Ovary (tissue), 9 donors: ENCODE data around the gene CGB5. TPM values are rescaled to one million over a fixed set of nuclear protein-coding genes. Genes with fewer than 3 reads are reported as not detected.
A peak's percentile ranks its signal among the peaks of the same experiment; 100 is the strongest.

ENCODE experiments used
- DNase-seq, 5 donors: peaks; one replicate each; pipeline ENCODE4 v3.0.0-alpha.2; 2019 to 2020
- H3K27ac ChIP-seq, 2 donors: fragments of 200-600 bp; one replicate each; pipeline versions ENCODE4 v1.5.1 to v1.8.0; 2019 to 2022
- H3K27me3 ChIP-seq: fragments of 200-600 bp; one replicate; pipeline ENCODE4 v1.8.0; 2022
- H3K36me3 ChIP-seq: fragments of 200-600 bp; sonication (generic); one replicate; pipeline ENCODE4 v1.5.1; 2019
- H3K4me1 ChIP-seq: one replicate; pipeline ENCODE4 v1.8.1; 2013; ENCODE audit warnings: mild to moderate bottlenecking, moderate library complexity; ENCODE audit not compliant: insufficient read depth
- H3K4me3 ChIP-seq: fragments of 200-600 bp; sonication (generic); one replicate; pipeline ENCODE4 v1.5.1; 2017
- H3K9me3 ChIP-seq, 2 donors: fragments of 200-600 bp in 1 of 2; sonication (generic) in 1 of 2; one replicate each; pipeline versions ENCODE4 v1.5.1 to v1.8.1; 2013 to 2019; ENCODE audit warnings: mild to moderate bottlenecking in 1 of 2, moderate library complexity in 1 of 2
- EP300 ChIP-seq: sonication (generic); formaldehyde crosslinking; IDR thresholded peaks from one replicate; pipeline ENCODE4 v1.6.1; 2017; ENCODE audit warnings: antibody characterized with exemption
- POLR2A ChIP-seq: fragments of 450-650 bp; IDR thresholded peaks from one replicate; pipeline ENCODE4 v1.6.1; 2017; ENCODE audit warnings: antibody characterized with exemption, mild to moderate bottlenecking, moderate library complexity
- WGBS, 3 donors: extraction: QIAGEN DNeasy Blood & Tissue Kit in 1 of 3; methylation state at CpG; one replicate each; pipeline versions ENCODE4 v1.1.5 to v1.1.7; 2013 to 2017; 5-methylcytosine and 5-hydroxymethylcytosine counted together
- intact Hi-C, 4 donors: fragments of 100-400 bp; cut with DNase I; formaldehyde crosslinking; loops; one replicate each; pipeline versions ENCODE4 v1.11.0 to v1.15.1; 2022 to 2023
- polyA plus RNA-seq, 2 donors: library from polyadenylated mRNA; stranded (reverse); fragments of 200-250 nt in 1 of 2; fragments of 350-450 nt in 1 of 2; fragmentation: Illumina TruSeq in 1 of 2; extraction: RNeasy Lipid Tissue Mini Kit (QIAGEN cat#74804) in 1 of 2; gene quantifications; one replicate each; pipeline ENCODE4 v1.2.3, GENCODE V29; 2013 to 2014
- total RNA-seq, 7 donors: library from RNA; depleted of rRNA in 2 of 7; stranded (reverse); fragments of >200 nt in 2 of 7; fragmentation: NEBNext Ultra II Directional in 3 of 7; extraction: Animal tissue kit (Norgen Biotek cat#: 25700) in 3 of 7; gene quantifications; one replicate each; pipeline versions ENCODE4 v1.1.0 to v1.2.4, GENCODE V29; 2016 to 2023
- TF ChIP-seq, protein P1 (sequence below), 3 donors: fragments of 450-650 bp in 2 of 3; fragments of 200-600 bp in 1 of 3; IDR thresholded peaks; one replicate each; pipeline versions ENCODE4 v1.5.1 to v1.8.0; 2016 to 2022; ENCODE audit warnings: antibody characterized with exemption in 3 of 3, mild to moderate bottlenecking in 1 of 3
- donor health status: DM: no; HTN: no; CAD: no; lungs with moderate emphysema.
- donor health status: DM: no; HTN: no; CAD: no.
- donor health status: Bipolar disorder and iron deficiency.
- donor health status: DM: yes; HTN: yes; CAD: no.
- donor health status: DM: no; HTN: no; CAD: no.
- donor health status: DM: yes; HTN: yes; CAD: no.

Gene CGB5
- total and polyA plus RNA-seq, 9 donors = not detected

DNA sequence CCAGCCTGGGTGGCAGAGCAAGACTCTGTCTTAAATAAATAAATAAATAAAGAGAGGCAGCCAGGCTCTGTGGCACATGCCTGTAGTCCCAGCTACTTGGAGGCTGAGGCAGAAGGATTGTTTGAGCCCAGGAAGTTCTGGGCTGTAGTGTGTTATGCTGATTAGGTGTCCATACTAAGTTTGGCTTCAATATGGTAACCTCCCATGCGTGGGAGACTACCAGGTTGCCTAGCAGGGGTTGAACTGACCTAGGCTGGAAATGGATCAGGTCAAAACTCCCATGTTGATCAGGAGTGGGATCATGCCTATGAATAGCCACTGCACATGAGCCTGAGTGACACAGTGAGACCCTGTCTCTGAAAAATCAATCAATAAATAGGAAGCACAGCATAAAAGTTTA is 37.6 kb downstream of the CGB5 start:
- intact Hi-C loops = no loop called here
- H3K4me1 ChIP-seq = peaks cover 3% of the 10 kb centered on the region
- no peaks in the 10 kb centered on the region for H3K9me3 ChIP-seq
- no peak for DNase-seq
- no peaks in the 10 kb centered on the region for H3K36me3 ChIP-seq
- no peaks in the 10 kb centered on the region for H3K27me3 ChIP-seq
- no peak overlapping the region for H3K27ac ChIP-seq
- TF ChIP-seq, protein P1, sequence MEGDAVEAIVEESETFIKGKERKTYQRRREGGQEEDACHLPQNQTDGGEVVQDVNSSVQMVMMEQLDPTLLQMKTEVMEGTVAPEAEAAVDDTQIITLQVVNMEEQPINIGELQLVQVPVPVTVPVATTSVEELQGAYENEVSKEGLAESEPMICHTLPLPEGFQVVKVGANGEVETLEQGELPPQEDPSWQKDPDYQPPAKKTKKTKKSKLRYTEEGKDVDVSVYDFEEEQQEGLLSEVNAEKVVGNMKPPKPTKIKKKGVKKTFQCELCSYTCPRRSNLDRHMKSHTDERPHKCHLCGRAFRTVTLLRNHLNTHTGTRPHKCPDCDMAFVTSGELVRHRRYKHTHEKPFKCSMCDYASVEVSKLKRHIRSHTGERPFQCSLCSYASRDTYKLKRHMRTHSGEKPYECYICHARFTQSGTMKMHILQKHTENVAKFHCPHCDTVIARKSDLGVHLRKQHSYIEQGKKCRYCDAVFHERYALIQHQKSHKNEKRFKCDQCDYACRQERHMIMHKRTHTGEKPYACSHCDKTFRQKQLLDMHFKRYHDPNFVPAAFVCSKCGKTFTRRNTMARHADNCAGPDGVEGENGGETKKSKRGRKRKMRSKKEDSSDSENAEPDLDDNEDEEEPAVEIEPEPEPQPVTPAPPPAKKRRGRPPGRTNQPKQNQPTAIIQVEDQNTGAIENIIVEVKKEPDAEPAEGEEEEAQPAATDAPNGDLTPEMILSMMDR (IDR thresholded peaks at IDR 0.05) = no peak
- TF ChIP-seq POLR2A (no peak), EP300 (no peak)
- WGBS, 3 donors = 56 to 79% (median 65%) methylated on average over 1 of the region's 1 CpG
- H3K4me3 ChIP-seq = no peak overlapping the region

DNA sequence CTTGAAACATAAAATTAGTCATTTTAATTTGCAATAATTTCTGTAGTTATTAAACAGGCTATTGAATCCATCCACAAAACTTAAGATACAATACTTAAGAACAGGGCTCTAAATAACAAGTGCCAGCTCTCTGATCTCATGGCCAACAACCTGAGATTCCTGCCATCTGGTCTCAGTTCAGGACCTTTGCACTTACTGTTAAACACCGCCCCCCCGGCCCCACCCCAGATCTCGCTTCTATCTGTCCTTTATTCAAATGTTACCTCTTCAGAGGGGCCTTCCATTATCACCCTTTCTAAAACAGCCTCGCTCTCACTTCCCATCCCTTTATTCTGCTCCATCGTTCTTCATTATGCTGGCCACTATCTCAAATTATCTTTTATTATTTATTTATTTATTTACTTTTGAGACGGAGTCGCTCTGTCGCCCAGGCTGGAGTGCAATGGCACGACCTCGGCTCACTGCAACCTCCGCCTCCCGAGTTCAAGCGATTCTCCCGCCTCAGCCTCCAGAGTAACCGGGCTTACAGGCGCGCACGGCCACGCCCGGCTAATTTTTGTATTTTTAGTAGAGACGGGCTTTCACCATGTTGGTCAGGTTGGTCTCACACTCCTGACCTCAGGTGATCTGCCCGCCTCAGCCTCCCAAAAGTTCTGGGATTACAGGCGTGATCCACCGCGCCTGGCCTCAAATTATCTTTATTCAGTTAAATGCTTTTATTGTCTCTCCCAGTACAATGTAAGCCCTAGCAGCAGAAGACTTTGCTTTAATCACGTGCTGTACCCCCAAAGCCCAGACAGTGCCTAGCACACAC is 40.8 kb downstream of the CGB5 start:
- H3K4me1 ChIP-seq = peaks cover 10% of the 10 kb centered on the region
- intact Hi-C loops = no loop called here
- H3K4me3 ChIP-seq = peak overlapping the region; percentile 63
- peak in 2 of 5 donors; percentile 21 to 46 for DNase-seq
- H3K9me3 ChIP-seq = no peaks in the 10 kb centered on the region
- H3K36me3 ChIP-seq = no peaks in the 10 kb centered on the region
- TF ChIP-seq EP300 (no peak), POLR2A (no peak)
- TF ChIP-seq, protein P1 (IDR thresholded peaks at IDR 0.05) = no peak
- H3K27ac ChIP-seq = peak overlapping the region; percentile 79 to 81
- 62 to 68% (median 66%) methylated on average over 26 of the region's 26 CpGs for WGBS, 3 donors
- H3K27me3 ChIP-seq = no peaks in the 10 kb centered on the region

DNA sequence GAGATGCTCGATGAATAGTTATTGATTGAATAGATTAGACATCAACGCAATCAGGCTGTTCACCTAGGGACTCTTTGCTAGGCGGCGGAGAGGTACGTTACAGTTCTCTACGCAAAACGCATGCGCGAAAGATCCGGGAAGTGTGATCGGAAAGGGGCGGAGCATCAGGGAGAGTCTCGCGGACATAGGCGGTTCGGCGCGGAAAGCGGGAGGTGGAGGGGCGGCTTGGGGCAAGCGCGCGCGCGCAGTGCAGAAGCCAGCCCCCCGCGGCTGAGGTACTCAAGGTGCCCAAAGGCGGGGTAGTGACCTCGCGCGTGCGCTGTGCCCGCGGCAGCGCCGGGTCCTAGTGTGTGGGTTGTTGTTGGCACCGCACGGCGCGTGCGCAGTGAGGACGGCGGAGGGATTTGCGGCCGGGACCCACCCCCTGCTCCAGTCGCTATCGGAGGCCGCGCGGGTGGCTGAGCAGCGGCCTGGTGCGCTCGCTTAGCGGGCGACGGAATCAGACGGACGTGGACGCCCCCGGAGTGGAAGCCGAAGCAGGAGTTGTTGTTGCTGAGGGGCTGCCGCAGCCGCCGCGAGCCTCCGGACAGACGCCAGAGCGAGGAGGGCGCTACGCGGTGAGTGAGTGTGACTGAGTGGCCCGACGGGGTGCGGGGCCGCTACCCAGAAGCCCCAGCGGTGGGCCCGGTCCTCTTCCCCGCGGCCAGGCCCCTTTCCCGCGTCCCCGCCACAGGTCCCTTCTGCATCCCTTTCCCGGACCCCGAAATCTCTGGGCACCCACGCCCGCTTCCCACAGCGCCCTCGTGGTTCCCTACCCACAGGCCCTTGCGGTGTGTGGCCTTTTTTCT is 41.6 kb downstream of the CGB5 start, which contains the start of gene SNRNP70:
Gene SNRNP70 (plus strand): TSS at position 432 of the 848 bp plus-strand sequence. CDS start 964 bp downstream, outside the sequence.
- no peaks in the 10 kb centered on the region for H3K9me3 ChIP-seq
- TF ChIP-seq, protein P1 (IDR thresholded peaks at IDR 0.05) = peak in 1 of 3 donors; percentile 34
- TF ChIP-seq POLR2A (peak; percentile 94), EP300 (peak; percentile 57)
- intact Hi-C loops = no loop called here

DNA sequence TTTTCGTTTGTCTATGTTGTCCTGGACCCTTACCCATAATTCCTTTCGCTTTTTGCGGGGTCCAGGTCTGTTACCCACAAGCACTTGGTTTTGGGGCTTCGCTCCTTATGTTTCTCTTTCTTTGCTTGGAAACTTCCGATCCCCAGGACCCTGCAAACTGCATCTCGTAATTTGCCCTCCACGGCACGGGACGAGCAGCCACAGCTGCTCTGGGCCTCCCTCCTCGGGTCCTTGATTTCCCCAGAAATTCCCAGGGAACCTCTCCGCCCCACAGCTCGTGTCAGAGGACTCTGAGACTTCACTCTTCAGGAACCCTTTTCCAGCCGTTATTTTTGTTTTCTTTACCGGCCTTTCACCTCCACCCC is 42.2 kb downstream of the CGB5 start:
- no peaks in the 10 kb centered on the region for H3K27me3 ChIP-seq
- DNase-seq = no peak
- intact Hi-C loops = no loop called here
- 0 to 2% (median 1%) methylated on average over 14 of the region's 14 CpGs for WGBS, 3 donors
- H3K36me3 ChIP-seq = no peaks in the 10 kb centered on the region
- peak overlapping the region; percentile 63 for H3K4me3 ChIP-seq
- peaks cover 10% of the 10 kb centered on the region for H3K4me1 ChIP-seq
- no peak for TF ChIP-seq POLR2A
- TF ChIP-seq, protein P1 (IDR thresholded peaks at IDR 0.05) = no peak
- TF ChIP-seq EP300 = no peak
- H3K27ac ChIP-seq = peak overlapping the region; percentile 79 to 81
- no peaks in the 10 kb centered on the region for H3K9me3 ChIP-seq

More for the DNA sequence above, 41.6 kb downstream of the CGB5 start, which contains the start of gene SNRNP70:
- DNase-seq = peak; percentile 99 to 100 (median 99)
- Histone ChIP-seq H3K27me3 (no peaks in the 10 kb centered on the region), H3K4me1 (peaks cover 10% of the 10 kb centered on the region), H3K27ac (peak within 1 kb of the TSS; percentile 79 to 81), H3K4me3 (peak within 1 kb of the TSS; percentile 63), H3K36me3 (no peaks in the 10 kb centered on the region)
- 0 to 1% (median 0%) methylated on average over 60 to 89 of the region's 89 CpGs for WGBS, 3 donors
